ENCODE measurements around the gene MYO10.
A peak's percentile ranks its signal among the peaks of the same experiment; 100 is the strongest.

The MYO10 gene

DNA sequence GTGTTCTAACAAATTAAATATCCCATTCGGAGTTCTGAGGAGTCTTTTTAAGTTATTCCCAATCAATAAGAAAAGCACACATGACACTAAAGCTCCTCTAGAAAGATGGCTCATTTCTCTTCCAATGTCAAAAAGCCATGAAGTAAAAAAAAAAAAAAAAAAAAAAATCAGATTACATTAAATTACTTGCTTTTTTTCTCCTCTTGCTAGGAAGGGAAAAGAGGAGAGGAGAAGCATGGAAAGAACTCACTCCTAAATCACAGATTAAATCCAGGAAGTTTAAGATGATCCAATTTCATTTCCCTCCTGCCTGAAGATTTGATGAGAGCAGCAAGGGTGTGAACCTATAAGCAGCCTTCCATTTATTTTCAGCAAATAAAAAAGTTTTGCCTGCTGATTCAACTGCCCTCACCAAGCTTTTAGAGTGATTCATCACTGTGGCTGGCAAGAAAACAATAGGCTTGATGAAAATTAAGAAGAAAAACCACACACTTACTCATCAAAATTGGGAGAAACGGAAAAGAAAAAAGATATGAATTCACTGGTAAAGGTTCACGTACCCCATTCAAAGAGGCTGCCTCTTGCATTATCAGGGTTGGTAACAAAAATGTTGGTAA, 19.7 kb downstream of the MYO10 start:
- peak; percentile 91 to 93 for DNase-seq (ENCODE audit: low read depth in 2 of 2)

DNA sequence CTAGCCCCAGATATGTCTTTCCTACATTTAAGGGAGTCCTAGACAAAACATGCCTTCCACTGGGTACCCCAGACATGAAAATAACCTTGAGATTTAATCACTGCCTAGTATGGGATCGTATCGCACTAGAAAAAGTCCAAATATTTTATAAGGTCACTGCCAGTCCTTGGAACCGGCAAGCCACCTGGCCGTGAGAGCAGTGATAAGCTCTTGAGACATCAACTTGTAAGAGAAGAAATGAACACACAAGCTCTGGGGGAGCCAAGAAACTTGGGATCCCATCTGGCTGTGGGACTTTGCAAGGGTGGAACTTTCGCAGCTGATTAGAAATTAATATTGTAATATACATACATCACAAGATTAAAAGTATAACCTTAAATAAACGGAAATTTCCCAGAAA, 21.5 kb downstream of the MYO10 start:
- no peak for DNase-seq (ENCODE audit: low read depth in 2 of 2)

DNA sequence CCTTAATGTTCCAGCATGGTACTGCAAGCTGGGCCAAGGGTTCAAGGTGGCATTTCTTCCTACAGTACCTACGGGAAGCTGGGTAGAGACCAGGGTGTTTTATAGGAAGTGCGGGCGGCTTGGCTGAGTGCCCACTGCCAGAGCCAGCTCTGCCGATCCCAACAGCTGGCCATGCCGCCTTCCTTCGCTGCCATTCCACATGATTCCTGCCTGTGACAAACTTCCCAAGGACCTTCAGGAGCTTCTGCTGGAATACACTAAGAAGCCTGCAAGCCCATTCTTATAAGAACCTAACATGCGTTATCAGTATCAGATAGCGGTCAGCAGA, 22.0 kb downstream of the MYO10 start:
- no peak for DNase-seq (ENCODE audit: low read depth in 2 of 2)

DNA sequence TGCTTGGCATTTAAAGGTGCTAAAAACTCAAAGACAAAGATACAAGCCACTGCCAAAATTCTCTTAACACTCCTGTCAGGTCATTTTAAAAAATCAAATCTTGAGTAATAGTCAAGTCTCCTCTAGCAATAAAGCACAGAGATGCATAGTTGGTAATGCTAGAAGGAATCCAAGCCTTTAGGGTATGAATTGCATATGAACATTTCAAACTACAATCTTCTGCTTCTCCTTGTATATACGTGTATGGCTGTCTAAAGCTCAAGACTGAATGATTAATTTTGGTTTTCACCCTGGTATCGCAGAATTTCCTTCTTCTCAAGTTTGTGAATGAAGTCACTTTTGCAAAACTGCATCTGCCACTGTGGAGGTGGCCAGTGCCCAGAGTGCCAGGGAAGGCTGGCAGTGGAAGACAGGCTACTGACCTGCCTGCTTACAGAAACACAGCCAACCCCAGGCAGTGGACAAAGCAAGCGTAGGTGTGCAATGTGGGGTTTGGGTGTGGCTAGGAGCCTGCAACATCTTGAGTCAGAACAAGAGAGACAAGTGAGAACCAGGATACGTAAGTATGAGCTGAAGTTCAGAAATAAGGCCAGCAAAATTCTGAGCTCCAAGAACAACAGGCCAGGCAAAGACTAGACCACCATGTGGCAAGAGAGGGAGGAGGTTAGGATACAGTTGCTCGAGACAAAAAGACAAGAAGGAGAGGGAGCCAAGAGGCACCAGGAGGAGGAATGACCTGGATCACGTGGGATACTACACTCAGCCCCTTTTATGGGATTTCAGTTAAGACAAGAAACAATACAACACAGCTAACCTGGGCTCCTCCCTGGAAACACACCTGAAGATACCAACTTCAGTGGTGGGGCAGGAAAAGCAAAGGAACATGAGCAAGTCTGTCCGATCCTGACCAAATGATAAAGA, 22.6 kb downstream of the MYO10 start:
- DNase-seq (ENCODE audit: low read depth in 2 of 2) = no peak

DNA sequence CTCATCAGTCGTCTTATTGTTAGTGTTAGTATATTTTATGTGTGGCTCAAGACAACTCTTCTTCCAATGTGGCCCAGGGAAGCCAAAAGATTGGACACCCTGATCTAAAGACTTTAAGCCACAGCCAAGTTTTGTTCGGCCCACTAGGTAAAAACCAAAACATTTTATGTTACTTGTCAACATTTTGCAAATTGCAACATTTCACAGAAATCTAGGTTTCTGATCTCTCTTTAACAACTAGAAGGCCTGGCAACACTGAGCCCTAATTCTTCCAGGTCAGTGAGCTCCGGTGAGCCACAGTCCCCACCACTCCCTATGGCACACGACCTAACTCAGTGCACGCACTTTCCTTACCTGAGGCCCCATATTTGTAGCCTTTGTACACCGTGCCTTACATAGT, 24.0 kb downstream of the MYO10 start:
- DNase-seq (ENCODE audit: low read depth in 2 of 2) = no peak

DNA sequence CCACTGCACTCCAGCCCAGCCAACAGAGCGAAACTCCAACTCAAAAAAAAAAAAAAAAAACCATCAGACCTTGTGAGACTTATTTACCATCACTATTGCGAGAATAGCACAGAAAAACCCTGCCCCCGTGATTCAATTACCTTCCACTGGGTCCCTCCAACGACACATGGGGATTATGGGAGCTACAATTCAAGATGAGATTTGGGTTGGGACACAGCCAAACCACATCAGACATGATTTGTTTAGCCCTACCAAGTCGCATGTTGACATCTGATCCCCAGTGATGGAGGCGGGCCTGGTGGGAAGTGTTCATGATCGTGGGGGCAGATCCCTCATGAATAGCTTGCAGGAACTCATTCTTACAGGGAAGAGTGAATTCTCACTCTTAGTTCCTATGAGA, 26.6 kb downstream of the MYO10 start:
- DNase-seq (ENCODE audit: low read depth in 2 of 2) = no peak

DNA sequence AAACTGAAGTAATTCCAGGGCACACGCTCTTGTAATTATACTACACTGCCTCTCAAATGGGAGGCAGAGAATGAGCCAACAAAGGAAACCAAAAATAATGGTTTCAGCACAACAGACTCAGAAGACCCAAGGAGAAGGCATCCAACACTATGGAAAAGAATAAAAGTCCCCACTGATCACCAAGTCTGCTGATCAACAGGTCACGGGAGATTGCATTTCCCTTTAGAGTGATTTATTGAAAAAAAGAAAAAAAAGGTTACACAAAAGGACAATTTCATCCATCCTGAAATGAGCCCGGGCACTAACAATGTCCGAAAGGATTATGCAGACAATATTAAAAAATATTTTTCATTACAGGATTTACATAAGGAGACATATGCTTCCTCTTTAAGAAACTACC, 28.8 kb downstream of the MYO10 start:
- DNase-seq (ENCODE audit: low read depth in 2 of 2) = no peak

DNA sequence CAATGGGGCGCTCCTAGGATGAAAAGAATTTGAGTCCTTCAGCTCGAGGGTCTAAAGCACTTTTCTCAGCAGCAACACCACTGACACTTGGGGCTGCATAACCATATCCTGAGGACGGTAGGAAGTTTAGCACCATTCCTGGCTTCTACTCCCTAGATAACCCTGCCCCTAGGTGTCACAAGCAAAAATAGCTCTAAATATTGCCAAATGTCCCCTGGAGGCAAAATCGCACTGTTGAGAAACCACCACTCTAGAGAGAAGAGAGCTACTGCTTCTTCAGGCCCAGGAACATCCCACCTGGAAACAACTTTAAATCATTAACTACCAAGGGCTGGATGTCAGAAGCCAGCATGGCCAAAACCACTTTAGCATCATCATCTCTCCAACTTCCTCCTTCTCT, 29.8 kb downstream of the MYO10 start:
- DNase-seq (ENCODE audit: low read depth in 2 of 2) = no peak

DNA sequence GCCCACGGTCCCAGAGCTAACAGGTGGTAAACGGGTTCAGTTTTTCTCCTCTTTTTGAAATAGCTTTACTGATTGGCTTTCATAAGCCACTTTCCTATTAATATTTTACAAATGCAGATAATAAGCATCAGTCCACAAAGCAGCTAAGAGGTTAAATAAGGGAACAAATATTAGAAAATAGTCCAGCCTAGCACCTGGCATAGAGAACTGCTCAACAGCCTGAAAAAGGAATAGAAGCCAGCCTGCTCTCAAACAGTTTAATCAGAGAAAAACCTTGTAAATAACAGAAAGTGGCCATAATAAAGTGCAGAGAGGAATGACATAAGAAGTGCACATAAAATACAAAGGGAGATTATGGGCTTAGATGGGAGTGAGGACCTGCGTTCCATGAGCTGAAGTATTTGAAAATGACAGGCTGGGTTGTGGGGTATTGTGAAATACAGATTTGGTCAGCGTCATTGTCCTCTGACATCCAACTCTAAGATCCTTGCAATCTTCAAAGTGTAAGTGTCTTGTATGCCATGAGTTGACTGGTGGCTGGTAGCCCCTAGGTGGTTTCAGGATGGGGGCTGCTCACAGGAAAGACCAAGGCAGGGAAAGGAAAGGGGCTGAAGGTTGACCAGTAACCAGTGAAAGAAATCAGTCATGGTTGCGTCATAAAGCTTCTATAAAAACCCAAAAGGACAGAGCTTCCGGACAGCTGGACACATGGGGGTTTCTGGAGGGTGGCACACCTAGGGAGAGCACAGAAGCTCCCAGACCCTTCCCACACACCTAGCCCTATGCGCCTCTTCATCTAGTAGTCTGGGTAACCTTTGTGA, 32.4 kb downstream of the MYO10 start:
- no peak for DNase-seq (ENCODE audit: low read depth in 2 of 2)

DNA sequence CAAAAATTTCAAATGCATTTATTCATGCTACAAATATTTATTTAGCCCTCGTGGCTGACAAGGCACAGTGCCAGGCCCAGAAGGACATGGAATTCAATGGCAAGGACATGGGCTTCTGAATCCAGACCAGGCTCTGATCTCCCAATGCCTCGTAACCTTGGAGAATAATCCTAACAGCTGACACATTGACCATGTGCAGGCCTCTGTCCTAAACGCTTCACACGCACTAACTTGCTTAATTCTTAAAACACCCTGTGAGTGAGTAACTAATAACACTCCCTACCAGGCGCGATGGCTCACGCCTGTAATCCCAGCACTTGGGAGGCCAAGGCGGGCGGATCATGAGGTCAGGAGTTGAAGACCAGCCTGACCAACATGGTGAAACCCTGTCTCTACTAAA, 33.2 kb downstream of the MYO10 start:
- DNase-seq (ENCODE audit: low read depth in 2 of 2) = no peak

DNA sequence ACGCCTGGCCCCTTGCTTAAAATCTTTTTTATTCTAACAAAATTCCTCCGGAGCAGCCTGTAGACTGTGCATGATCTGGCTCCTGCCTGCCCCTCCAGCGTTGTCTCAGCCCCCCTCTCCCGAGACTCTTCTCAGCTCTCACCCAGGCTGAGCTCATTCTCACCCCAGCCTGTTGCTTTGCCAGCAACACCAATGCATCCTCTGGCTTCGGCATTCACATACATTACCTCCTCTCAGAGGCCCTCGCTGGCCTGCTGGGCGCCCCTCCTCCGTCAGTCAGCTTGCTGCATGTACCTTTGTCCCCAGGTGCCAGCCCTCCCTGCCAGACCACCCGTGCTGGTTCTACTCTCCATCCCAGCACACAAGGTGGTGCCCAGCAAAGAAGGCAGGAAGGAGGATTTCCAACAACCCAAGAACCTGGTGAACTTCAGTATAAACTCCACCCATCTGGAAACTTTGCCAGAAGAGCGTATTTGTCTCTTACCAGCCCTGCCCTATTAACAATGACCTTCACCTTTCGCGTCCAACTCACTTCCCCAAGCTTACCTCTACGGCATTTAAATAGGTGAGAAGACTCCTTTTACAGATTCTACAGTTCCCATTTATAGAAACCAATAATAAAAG, 35.0 kb downstream of the MYO10 start:
- DNase-seq (ENCODE audit: low read depth in 2 of 2) = no peak

DNA sequence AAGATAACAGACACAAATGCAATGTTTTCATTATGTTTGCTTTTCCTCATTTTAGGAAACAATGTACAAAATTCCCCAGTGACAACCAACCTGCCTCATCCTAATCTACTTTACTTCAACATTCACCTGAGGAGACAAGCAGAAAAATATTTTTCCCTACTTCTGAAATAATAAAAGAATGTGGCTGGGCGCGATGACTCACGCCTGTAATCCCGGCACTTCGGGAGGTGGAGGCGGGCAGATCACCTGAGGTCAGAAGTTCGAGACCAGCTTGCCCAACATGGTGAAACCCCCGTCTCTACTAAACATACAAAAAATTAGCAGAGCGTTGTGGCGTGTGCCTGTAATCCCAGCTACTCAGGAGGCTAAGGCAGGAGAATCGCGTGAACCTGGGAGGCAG, 36.9 kb downstream of the MYO10 start:
- DNase-seq (ENCODE audit: low read depth in 2 of 2) = no peak

DNA sequence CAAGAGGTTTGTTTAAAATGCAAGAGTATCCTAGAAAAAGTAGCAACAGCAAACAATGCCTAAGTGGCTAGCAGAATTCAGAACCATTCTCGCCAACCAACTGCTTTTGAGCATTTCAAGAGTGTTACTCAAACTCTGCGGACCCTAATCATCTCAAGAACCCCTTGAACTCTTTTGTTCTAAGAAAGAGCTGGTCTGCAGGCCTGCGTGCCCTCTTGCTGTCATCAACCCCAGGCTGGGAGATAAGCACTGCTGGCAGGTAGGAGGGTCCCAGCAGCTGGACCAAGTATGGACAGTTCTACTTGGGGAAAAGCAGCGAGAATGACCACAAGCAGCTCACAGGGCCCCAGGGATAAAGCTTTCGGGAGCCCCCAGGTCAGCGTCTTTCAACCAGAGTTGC, 38.3 kb downstream of the MYO10 start:
- no peak for DNase-seq (ENCODE audit: low read depth in 2 of 2)

DNA sequence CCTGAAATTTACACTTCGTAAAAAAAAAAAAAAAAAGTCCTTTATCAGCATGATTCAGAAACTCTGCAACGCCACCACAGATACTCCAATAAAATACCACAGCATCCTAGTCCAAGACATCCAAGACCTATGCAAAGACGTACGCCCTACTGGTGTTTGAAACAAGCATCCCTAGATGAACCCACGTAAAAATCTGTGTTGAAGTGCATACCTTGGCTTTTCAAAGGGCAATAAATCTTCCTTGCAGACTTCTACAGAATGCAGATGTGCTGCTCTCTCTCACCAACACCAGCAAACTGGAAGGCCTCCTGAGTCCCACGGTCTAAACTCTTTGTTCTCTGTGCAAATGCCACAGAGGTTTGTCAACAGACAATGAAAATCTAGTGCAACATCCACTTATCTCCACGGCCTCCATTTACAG, 38.8 kb downstream of the MYO10 start:
- DNase-seq (ENCODE audit: low read depth in 2 of 2) = peak; percentile 62

DNA sequence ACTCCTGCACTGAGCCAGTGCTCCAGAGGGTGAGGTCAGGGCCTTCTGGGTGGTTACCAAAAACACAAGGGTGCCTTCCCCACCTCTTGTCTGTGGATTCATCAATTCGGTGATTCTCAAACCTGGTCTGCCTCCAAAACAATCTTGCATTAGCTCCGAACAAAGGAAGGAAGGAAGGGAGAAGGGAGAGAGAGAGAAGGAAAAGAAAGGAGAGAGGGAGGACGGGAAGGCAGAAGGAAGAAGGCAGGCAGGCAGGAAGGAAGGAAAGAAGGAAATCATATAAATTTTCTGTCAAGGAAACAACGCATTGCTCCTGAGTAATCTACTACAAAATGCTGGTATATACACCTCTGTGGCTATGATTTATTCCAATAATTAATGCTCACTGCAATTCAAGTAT, 39.3 kb downstream of the MYO10 start:
- DNase-seq (ENCODE audit: low read depth in 2 of 2) = no peak

DNA sequence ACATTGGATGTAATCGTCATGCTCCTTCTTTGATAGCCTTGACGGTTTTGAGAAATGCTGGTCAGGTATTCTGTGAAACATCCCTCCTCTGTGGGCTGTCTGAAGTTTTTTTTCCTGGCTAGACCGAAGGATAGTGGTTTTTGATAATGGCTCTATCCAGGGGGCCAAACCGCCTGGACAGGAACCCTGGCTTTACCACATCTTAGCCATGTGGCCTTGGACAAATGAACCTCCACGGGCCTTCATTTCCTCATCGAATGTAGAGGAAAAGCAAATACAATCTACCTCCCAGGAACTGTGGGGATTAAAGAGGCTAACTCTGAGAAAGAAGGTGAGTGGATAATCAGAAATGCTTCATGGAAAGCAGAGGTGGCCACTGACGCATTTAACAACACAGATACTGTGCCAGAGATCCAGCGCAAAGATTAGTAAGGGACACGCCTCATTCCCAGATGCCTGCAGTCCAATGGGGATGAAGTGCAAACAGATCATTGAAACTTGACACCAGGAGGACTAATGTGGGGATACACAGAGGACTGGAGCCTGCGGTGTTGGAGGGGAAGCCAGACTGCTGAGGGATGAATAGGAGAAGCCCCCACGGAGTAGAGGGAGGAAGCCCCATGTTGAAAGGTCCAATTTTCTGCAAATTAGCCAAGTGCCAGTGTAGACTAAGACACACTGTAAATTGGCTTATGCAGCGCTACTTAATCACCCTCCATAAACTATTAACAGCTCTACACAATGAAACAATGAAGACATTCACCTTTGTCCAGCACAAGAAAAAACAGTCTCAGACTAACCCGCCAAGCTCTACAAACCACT, 41.6 kb downstream of the MYO10 start:
- peak; percentile 78 to 81 for DNase-seq (ENCODE audit: low read depth in 2 of 2)

DNA sequence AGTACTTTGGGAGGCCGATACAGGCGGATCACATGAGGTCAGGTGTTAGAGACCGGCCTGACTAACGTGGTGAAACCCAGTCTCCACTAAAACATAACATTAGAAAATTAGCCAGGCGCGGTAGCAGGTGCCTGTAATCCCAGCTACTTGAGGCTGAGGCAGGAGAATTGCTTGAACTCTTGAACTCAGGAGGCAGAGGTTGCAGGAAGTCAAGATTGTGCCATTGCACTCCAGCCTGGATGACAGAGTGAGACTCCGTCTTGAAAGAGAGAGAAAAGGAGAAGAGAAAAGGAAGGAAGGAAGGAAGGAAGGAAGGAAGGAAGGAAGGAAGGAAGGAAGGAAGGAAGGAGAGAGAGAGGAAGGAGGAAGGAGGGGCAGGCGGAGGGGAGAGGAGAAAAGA, 45.1 kb downstream of the MYO10 start:
- DNase-seq (ENCODE audit: low read depth in 2 of 2) = no peak

DNA sequence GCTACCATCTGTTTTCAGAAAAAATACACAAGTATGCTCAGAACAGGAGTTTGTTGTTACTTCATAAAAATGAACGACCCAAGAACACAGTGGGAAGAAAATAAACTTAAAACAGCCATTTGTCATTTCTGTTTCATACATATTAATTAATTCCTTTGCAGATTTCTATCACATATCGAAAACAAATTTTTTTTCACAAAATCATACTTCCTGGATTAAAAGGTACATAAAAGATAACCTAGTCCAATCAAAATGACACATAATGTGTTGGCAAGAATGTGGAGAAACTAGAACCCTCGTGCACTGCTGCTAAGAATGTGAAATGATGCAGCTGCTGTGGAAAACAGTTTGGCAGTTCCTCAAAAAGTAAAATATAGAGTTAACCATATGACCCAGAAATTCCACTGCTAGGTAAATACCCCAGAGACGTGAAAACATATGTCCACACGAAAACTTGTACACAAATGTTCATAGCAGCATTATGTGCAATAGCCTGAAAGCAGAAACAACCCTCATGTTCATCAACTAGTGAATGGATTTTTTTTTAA, 46.0 kb downstream of the MYO10 start:
- peak; percentile 87 to 88 for DNase-seq (ENCODE audit: low read depth in 2 of 2)

DNA sequence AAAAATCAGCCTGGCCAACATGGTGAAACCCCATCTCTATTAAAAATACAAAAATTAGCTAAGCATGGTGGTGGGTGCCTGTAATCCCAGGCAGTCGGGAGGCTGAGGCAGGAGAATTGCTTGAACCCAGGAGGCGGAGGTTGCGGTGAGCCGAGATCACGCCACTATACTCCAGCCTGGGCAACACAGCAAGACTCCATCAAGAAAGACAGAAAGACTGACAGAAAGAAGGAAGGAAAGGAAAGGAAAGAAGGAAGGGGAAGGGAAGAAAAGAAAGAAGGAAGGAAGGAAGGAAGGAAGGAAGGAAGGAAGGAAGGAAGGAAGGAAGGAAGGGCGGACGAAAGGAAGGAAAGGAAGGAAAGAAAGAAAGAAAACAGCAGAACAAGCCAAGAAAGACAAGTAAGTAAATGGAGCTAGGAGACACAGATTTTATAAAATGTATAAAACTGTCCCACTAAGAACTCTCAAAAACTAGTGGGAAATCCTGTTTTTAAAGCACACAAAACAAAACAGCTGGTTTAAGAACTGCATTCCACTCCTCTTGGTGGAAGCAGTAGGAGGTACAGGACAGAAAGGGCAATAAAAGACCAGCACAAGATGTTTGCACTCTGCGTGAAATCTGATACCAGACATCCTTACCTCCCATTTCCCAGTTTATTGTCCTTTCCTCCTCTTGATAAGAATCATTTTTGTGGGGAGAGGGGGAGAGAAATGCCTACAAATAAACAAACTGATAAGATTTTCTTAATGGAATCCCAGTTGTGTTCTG, 46.7 kb downstream of the MYO10 start:
- peak in 1 of 2 experiments; percentile 43 for DNase-seq (ENCODE audit: low read depth in 2 of 2)

DNA sequence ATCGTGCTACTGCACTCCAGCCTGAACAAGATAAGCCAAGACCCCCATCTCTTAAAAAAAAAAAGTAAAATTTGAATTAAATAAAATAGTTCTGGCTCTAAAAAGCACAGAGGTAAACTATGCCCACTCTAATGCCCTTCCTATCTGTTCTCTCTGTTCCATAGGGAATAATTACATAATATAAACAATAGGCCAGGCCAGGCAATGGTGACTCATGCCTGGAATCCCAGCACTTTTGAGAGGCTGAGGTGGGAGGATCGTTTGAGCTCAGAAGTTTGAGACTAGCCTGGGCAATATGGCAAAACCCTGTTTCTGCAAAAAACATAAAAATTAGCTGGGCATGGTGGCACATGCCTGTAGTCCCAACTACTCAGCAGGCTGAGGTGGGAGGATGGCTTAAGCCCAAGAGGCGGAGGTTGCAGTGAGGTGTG, 47.4 kb downstream of the MYO10 start:
- DNase-seq (ENCODE audit: low read depth in 2 of 2) = no peak

All from fibroblast of skin of left biceps (primary cell).